Myometrial cell (primary cell): Measurements from ENCODE around the gene ANKRD26. TPM values are rescaled to one million over a fixed set of nuclear protein-coding genes. Genes with fewer than 3 reads are reported as not detected.

ENCODE experiments used
- total RNA-seq: library from RNA; depleted of rRNA; stranded (reverse); fragments of >200 nt; gene quantifications from 2 replicates; pipeline ENCODE4 v1.2.3, GENCODE V29; 2015

Gene ANKRD26
- 3.7 and 4.6 TPM in 2 replicates for total RNA-seq

DNA sequence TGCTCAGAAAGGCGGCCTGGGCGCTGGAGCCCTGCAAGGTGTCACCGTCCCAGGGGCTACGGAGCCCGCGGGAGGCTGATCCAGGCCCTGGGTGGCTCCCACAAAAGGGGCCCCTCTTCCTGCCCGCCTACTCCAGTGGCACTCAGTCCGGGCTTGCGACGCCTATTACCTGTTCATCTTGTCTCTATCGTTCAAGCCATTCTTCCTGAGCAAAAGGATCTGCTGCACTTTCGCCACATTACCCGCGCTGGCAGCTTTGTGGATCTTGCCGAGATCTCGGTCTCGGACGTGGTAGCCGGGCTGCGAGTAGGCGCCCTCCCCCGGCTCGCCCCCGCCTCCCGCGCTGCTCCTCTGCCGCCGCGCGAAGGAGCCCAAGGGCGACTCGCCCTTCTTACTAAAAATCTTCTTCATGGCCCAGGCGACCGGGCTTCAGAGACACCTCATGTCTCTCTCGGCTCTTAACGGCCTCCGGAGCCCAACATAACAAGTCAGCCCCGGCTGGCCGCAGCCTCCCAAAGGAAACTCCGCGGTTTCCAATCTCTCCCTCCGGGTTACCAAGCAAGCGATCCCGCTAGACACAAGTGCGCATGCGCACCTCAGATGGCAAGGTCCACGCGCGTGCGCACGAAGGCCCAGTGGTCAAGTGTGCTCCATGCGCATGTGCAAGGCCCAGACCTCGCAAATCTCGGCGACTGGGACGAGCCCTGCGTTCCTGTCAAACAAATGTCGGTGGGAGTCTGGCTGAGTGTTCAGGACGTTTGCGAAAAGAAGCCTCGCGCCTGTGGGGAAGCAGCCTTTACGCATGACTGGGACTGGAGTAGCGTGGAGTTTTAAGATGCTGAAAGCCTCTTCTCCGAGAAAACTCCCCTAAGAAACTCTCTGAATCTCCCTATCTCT is at the start of gene ANKRD26:
Gene ANKRD26, minus strand, starts transcription at position 579 of the 897 bp plus-strand sequence. Its CDS starts 168 bp downstream, at position 411.

Other genes starting within 250 kb of the ANKRD26 start
- 34.0 and 39.2 TPM in 2 replicates for gene ABI1, start 239.5 kb downstream of the ANKRD26 start, total RNA-seq
- 89.1 and 106 TPM in 2 replicates for gene YME1L1, start 53.9 kb upstream of the ANKRD26 start, total RNA-seq
- 15.3 and 15.8 TPM in 2 replicates for gene MASTL, start 54.9 kb upstream of the ANKRD26 start, total RNA-seq
- gene ACBD5, start 140.3 kb upstream of the ANKRD26 start, total RNA-seq = 9.8 and 12.4 TPM in 2 replicates